HG02852 (cell line): Measurements from ENCODE around the gene TTC9.

ENCODE experiments used
- ATAC-seq: cut with Tn5 transposase; IDR thresholded peaks from one replicate; pipeline ENCODE4 v1.9.1; 2021; ENCODE audit warnings: mild to moderate bottlenecking, moderate library complexity; ENCODE audit not compliant: unreplicated experiment

The TTC9 gene

DNA sequence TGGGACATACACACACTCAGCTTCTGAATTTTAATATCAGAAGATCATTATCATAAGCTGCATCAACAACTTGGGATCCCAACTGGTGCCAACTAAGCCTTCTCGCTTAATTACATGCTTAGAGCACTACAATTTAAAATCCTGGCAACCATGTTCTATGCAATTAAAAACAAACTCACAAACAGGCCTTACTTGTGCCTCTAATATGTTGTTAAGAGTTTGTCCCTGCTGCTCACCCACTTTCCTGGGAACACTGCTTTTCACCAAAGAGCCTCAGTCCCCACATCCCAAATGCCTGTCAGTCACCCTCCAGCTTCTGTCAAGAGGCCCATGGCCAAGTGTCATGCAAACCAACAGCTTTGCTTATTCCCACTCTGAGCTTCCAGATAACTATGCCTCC, 69.7 kb downstream of the TTC9 start:
- ATAC-seq: no peak

- no peak for ATAC-seq
These were observed 71.4 kb downstream of the TTC9 start for GRCh38 chr14:70713096-70713495.

DNA sequence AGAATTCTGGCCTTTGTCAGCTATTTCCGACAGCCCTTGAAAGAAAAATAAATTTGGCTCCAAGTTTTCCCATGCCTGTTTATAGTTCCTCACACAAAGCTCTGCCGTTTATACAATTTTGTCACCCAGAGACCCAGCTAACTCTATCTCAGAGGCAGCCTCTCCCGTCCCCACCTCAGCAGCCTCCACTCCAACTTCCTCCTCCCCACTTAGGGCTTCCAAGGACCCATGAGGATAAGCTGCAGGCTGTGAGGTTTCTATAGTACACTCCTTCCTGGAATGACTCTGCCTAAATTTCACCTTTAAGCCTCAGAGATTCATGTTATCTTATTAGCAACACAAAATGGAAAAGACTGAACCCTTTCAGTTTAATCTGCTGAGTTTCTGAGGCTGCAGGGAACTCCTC, 71.8 kb downstream of the TTC9 start:
- no peak for ATAC-seq

- ATAC-seq: no peak
These were observed 72.4 kb downstream of the TTC9 start for GRCh38 chr14:70714055-70714550.

DNA sequence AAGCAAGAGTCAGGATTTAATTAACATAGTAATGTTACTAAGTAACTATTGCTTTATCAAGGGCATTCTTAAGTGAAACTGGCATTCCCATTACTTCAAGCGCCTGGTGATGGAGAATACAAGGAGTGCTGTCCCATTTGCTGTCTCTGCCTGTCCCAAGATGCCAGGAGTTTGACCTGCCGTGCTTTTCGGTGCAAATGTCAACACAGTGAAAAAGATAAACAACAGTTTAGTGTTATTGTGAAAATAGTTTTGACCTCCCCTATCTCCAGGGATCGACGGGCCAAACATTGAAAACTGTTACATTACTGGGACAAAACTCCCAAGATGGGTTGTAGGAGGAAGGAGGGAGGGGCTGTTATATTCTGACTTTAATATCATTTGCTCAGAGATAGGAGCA, 74.8 kb downstream of the TTC9 start:
- ATAC-seq: no peak

DNA sequence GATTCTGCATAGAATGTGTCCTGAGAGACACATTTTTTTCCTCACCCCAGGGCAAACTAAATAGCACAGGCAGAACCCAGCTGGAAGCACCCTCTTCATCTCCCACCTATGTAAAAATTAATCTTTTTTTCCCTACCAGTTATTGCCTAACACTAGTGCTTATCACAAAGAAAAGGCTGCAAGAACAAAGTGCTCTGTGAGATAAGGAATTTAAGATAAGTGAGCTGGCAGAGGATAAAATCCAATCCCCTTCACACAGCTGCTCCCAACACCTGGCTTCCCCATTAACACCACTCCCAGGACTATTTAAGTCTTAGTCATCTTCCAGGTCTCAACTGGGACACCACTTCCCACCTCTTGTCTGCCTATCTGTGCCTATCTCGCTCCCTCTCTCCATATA, 75.2 kb downstream of the TTC9 start:
- ATAC-seq: no peak

GRCh38 chr14:70718383-70719118, 76.8 kb downstream of the TTC9 start:
- ATAC-seq: no peak

DNA sequence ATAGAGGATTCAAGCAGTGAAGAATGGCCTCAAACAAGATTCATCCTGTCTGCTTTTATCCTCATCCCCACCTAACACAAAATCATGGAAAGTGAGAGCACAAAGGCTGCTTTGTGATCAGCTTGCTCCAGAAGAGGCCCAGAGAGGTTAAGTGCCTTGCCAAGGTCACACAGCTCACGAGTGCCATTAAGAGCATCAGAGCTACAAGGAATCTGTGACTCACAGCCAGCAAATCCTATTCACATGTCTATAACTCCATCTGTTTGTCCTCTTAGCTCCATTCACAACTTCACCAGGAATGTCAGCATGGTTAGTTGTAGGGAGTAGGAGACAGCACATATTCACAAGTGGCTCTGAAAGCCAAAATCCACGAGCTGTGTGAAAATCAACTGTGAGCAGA, 79.8 kb downstream of the TTC9 start:
- no peak for ATAC-seq

DNA sequence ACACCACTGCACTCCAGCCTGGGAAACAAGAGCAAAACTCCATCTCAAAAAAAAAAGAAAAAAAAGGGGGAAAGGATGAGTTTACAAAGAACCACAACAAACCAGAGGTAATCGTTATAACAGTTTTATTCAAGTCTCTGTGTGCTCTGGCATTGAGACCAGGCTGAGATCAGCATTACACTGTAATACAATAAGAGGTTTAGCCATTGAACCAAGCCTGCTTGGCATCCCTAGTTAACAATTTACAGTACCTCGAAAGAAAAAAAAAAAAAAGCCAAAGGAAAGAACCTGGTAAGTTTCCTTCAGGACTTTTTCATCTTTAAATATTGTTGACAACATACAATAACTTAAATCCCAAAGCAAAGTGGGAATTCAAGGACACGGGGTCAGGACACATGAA, 80.7 kb downstream of the TTC9 start:
- no peak for ATAC-seq

GRCh38 chr14:70723276-70723675, 81.6 kb downstream of the TTC9 start:
- ATAC-seq: no peak

- ATAC-seq: no peak
These were observed 82.4 kb downstream of the TTC9 start for GRCh38 chr14:70724110-70724509.

- ATAC-seq: no peak
These were observed 83.2 kb downstream of the TTC9 start for GRCh38 chr14:70724944-70725343.
